NCI-H2171 treated with DMSO at 0.1 percent for 48 hours (cell line): ENCODE results near the gene CD59.
"Not testable (repeated sequence)": the region's sequence is repeated elsewhere in the genome, so short reads cannot be mapped to it uniquely, and the experiment has no call there.

Experiments
- DNase-seq: peaks from one replicate; lab custom pipeline; 2025; lab: John Stamatoyannopoulos, UW

The CD59 gene

DNA sequence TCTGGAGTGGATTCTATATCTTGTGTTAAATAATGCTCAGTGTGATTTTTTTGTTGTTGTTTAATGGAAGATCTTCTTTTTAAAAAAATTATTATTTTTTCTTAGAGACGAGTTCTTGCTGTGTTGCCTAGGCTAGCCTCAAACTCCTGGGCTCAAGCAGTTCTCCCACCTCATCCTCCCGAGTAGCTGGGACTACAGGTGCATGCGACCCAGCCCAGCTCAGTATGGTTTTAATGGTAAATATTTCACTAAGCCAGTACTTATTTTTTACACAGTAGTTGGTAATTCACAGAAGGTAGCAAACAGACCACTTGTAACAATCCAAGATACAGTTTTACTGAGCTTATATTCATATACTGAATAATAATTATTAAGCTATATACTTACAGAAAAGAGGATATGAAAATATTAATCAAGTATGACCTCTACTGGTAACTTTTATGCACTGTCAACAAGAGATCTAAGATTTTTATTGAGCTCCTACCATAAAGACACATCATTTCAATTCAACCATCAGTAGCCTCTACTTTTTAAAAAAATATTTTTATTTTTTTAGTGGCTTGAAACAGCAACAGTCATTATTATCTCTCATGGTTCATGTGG lies 6.1 kb upstream of the CD59 start:
- peak; percentile 74 for DNase-seq

DNA sequence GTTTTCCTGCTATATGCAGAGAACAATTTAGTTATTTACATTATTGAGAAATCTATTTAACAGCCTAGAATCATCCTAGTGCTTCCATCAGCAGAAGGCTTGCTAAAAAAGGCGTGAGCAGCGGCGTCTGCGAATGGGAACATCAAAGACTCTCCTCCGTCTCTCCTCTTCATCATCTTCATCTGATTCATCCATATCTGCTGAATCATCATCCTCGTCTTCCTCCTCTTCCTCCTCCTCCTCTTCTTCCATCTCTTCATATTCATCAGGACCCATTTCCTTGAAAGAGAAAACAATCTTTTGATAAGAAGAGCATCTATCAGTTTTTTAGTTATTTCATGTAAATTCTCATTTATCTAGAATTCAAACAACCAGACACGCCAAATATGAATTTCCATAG lies 5.6 kb upstream of the CD59 start:
- DNase-seq = no peak

DNA sequence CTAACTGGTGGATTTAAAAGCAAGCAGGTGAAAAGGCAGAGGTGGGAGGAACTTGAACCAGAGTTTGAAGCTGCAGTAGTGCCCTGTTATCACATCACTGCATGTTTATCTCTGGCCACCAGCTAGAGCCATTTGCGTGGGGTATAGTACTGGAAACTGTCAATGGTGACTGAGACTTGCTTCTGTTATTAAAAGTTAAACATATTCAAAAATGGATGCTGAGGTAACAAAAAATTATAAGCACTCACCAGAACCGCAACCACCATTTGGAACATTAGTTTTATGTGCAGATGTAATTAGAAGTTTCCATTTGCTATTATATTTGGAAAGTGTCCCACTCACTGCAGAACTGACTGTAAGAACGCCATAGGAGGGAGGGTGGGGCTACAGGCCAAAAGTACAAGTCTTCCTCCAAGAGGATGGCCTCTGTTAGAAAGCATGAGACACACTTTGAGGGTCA lies 1.2 kb upstream of the CD59 start:
- no peak for DNase-seq

DNA sequence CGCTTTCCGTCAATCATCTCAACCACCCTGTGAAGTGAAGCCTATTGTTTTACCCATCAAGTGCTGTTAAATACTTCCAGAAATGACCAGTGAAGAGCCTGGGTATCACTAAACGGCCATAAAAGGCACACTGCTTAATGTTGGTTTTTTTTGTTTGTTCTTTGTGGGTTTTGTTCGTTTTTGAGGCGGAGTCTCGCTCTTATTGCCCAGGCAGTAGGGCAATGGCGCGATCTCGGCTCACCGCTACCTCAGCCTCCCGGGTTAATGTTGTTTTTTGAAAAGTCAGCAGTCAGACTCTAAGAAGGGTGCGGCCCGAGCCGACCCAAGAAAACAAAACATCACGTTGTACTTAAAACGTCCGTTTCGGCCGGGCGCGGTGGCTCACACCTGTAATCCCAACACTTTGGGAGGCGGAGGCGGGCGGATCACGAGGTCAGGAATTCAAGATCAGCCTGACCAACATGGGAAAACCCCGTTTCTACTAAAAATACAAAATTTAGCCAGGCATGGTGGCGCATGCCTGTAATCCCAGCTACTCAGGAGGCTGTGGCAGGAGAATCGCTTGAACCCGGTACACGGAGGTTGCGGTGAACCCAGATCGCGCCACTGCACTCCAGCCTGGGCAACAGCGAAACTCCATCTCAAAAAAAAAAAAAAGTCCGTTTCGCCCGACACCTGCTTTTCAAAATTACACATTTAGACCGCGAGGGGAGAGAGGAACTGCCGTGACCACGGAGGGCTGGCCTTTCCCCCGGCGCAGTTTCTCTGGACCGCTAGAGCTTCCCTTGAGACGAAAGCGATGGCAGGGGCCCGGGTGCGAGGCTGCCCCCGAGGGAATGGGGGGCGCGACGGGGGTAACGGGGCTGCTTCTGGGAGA lies 714 bp downstream of the CD59 start:
- DNase-seq = peak; percentile 76

DNA sequence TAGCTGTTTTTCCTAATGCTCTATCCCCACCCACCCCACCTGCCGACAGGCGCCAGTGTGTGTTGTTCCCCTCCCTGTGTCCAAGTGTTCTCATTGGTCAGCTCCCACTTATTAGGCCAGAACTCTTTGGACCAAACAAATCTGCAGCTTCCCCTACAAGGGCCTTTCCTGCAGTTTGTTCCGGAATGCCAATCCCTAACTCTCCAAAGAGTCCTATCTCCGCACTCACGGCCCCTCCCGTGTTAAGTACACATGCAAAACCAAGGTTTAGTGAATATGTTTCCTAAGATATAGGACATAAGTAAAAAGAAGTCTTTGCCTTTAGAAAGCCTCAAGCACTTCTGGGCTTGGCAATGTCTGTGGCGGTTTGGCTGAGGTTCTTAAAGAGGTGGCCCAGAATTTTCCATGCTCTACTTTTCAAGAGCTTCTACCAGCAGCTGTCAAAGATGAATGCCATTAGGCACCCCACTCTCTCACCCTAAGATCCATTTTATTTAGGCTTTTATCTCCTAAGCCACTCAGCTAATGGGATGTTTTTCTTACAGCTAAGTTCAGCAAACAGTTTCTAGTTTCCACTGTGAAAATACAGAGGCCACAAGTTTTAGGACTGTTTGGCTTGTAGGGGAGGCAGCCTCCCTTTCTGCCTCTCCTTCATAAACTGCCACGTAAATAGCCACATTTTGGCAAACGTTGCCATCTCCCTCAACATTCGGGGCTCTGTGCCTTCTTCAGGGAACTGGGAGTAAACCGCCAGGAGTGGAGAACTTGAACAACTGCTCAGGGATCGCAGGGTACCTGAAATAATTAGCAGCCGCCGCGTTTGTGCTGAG lies 1.6 kb downstream of the CD59 start:
- peak; percentile 52 for DNase-seq

DNA sequence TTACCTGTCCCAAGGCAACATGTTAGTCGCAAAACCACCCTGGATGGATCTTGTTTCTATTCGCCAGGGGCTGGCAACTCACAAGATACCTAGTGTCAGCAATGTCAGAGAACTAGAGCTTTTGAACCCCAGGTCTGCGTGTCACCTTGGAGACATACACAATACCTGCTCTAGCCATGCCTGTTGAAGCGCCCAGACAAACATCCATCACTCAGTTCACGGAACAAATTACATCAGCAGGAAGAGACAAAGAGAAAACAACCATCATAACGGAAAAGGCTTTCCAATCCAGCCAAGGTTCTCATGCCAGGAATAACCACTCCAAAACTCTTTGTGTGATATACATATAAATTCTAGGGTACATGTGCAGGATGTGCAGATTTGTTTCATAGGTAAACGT lies 2.2 kb downstream of the CD59 start:
- DNase-seq = no peak

DNA sequence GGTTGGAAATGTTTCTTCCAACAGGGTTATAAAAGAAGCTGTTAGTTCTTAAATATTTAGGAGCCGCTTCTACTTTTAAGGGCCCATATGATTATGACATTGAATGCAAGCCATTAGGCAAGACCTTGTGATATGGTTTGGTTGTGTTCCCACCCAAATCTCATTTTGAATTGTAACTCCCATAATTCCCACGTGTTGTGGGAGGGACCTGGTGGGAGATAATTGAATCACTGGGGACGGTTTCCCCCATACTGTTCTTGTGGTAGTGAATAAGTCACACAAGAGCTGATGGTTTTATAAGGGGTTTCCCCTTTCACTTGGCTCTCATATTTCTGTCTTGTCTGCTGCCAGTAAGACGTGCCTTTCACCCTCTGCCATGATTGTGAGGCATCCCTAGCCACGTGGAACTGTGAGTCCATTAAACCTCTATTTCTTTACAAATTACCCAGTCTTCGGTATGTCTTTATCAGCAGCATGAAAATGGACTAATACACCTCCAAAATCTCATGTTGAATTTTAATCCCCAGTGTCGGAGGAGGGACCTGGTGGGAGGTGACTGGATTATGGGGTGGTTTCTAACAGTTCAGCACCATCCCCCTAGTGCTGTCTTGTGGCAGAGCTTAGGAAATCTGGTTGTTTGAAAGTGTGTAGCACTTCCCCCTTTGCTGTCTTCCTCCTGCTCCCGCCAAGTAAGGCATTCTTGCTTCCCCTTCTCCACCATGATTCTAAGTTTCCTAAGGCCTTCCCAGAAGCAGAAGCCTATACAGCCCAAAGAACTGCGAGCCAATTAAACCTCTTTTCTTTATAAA lies 4.3 kb downstream of the CD59 start:
- DNase-seq = peak; percentile 52

DNA sequence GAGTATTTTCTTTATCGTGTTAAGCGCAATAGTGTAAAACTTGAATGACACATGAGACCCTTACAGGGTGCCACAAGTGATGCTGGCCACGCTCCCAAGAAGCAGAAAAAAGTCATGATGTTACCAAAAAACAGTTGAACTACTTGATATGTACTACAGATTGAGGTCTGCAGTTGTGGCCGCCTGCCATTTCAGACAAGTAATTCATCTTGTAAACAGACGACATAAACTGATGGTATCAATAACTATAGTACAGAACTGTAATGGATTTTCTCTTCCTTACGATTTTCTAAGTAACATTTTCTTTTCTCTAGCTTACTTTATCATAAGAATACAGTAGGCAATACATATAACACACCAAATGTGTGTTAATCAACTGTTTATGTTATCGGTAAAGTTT lies 5.5 kb downstream of the CD59 start:
- peak; percentile 85 for DNase-seq

DNA sequence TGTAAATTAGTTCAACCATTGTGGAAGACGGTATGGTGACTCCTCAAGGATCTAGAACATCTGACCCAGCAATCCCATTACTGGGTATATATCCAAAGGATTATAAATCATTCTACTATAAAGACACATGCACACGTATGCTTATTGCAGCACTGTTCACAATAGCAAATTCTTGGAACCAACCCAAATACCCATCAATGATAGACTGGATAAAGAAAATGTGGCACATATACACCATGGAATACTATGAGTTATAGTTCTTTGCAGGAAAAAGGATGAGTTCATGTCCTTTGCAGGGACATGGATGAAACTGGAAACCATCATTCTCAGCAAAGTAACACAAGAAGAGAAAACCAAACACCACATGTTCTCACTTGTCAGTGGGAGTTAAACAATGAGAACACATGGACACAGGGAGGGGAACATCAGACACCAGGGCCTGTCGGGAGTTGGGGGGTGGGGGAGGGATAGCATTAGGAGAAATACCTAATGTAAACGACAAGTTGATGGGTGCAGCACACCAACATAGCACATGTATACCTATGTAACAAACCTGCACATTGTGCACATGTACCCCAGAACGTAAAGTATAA lies 7.1 kb downstream of the CD59 start:
- DNase-seq = peak; percentile 90

DNA sequence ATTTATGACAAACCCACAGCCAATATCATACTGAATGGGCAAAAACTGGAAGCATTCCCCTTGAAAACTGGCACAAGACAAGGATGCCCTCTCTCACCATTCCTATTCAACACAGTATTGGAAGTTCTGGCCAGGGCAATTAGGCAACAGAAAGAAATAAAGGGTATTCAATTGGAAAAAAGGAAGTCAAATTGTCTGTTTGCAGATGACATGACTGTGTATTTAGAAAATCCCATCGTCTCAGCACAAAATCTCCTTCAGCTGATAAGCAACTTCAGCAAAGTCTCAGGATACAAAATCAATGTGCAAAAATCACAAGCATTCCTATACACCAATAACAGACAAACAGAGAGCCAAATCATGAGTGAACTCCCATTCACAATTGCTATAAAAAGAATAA lies 8.7 kb downstream of the CD59 start:
- not testable (repeated sequence) for DNase-seq

DNA sequence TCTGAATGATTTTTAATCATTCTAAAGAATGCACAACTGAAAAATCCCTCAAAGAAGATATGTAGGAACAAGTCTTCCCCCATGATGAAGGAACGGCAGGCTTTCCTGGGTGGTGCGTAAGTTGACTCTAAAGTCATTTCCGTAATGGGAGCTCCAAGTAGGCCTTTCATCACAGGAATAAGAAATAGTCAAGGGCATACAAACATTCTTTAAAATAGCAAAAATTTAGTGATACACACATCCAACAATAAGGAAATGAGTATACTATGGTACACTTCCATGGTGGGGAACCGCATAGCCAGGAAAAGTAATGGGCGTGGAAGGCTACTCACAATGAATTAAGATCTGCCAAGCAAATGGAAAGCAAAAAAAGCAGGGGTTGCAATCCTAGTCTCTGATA lies 10.7 kb downstream of the CD59 start:
- no peak for DNase-seq

DNA sequence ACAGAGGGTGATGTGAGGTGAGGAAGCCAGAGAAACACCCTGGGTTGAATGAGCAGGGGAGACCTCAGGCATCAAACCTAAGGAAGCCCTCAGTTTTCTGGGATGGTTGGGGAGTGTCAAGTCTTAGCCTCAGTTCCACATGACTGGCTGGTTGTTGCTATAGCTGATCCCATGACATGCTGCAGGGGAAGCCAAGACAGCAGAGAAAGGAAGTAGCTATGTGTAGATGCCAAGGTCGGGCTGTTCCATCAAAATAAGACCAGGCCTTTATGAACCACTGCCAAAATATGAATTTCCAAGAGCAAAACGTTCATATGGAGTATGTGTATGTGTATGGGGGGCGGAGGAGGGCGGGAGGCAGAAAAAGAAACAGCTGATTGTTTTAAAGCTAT lies 11.6 kb downstream of the CD59 start:
- no peak for DNase-seq

DNA sequence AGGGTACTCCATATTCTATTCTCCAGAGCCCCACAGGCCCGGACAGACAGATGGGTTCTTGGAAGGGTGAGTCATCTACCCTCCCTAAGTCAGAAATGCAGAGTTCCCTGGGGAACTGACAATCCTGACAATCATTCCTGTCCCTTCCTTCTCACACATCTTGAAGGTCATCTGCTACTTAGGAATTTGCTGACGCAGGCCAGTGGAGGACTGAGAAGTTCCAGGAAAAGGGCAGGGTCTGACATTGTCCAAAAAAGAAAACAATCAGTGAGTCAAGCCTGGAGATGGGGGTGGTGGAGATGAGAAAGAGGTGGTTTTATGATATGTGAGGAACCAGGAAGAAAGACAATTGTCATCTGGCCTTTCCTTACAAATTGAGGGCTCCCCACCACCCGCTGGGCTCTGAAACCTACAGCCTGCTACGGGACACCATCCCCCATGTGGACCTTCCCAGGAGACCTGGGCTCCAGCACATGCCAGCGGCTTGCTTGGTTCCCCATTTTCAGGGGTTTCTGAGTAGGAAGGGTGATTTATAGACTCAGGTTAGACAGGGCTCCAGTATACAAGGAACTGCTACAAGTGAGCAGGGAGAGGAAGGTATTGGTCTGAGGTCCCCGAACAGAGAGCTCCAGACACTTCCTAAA lies 12.9 kb downstream of the CD59 start:
- peak; percentile 60 for DNase-seq

DNA sequence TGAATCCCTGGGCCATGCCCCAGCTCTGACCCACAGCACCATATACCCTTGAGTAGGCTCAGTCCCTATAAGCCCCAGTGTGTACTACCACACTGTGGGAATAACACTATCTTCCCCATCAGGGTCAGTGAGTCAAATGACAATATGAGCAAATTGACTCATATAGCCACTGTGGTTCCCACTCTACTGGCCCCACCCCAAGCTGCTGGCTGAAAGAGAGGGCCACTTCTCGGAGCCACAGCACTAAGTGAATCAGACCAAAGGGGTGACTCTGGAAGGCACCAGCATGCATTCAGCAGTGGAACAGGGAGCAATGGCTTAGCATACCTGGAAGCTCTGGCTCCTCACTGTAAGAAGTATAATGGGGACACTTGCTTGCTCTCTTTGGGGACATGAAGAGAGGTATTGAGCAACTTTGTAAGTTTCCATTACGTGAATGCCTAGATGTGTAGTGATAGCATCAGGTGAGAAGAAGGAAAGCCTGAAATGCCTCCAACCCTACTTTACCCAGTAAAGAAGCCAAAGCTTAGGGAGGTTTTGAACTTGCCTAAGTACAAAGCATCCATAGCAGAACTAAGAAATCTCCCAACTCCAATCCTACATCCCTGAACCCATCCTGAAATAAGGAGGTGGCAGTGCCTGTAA lies 13.5 kb downstream of the CD59 start:
- DNase-seq = no peak

DNA sequence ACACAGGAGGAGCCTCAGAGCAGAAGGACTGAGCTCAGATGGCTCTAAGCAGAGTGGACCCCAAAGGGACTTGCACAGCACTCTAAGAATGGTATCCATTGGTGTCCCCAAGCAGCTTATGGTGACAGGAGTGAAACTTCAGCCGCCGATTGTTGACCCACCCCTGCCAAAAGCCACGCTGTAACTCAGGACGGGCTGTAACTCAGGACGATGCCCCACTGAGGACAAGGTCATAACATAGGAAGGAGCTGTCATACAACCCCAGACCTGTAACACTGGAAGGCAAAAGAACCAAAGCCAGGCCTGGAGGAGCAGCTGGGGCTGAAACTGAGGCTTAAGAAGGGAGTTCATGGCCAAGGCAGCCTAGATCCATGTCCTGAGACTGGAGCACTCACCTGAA lies 14.2 kb downstream of the CD59 start:
- no peak for DNase-seq

DNA sequence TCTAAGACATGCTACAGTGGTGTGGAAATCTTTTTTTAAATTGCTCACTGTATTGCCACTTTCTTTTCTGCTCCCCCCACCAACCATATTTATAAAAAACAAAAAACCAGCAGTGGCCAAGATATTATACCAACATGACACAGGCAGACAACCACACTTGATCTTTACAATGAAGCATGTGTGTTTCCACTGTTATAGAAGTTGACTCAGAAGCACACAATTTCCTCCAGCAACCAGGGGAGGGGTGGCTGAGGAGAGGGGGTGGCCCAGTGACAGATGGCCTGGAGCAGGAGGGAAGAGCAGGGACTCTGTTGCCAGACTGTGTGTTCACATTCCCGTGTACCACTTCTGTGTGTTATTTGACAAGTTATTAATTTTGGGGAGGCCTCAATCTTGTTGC lies 14.8 kb downstream of the CD59 start:
- peak; percentile 89 for DNase-seq

DNA sequence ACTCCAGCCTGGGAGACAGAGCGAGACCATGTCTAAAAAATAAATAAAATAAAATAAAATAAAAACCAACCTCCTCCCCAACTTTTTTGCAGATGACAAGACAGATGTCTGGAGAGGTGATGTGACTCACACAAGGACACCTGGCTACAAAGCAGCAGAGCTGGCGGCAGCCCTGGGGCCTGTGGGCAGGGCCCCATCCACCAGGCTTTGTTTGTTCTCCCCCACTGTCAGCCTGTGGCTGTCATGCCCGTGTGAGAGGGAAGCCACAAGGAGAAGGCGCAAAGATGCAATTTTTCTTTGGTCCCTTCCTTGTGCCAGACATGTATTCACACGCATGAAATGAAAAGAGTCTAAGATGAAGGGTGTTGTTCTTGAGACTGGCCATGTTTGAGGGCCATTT lies 16.6 kb downstream of the CD59 start:
- DNase-seq = no peak

DNA sequence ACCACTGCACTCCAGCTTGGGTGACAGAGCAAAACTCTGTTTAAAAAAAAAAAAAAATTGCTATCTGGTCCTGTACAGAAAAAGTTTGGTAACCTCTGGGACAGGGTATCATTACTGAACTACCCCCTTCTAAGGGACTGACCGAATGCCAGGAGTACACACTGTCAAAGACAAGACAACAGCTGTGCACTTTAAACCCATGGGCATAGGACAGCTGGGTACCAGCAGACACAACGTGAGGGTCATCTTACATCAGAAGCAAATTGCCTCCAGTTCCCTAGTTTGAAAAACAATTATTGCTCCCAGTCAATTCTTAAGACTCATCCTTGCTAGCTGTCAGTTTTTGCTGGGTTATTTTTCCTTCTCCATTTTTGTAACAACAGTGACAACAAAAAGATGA lies 17.8 kb downstream of the CD59 start:
- no peak for DNase-seq

DNA sequence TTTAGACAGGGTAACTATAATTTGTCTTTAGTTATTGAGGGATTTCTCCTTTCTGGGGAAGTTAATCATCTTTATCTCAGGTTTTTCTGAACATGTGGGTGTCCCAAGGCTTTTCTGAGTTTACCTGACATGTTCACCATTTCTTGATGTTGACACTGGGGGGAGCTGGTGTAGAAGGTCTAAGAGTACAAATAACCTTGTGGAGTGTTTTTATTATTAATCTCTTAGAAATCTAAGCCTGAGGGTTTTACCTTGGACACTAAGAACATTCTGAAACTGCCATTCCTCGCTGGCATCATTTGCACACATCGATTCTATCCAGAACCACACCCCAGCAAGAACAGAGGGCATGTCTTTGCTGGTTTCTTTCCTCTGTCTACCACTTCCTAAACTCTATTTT lies 20.0 kb downstream of the CD59 start:
- no peak for DNase-seq

DNA sequence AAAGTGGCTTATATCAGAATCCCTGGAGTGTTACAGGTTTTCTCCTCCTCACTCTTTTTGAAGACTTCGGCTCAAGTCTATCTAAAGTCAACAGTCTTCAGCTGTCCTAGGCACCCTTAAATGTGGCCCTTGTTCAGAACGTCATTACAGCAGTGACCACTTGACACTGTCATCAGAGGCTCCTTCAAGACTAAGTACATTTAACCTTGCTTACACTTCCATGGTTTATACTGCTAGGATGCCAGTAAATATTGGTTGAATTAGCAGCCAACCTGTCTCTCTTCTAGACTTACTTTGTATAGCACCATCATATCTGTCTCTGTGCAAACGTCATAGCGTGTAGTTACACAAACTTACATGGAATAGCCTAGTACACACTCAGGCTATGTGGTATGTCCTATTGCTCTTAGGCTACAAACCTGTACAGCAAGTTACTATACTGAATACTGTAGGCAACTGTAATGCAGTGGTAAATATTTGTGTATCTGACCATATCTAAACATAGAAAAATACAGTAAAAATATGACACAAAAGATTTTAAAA lies 22.3 kb downstream of the CD59 start:
- DNase-seq = no peak
